CD8-positive, alpha-beta memory T cell (primary cell): Measurements from ENCODE around the gene SUPT4H1. TPM values are rescaled to one million over a fixed set of nuclear protein-coding genes. Genes with fewer than 3 reads are reported as not detected.
A peak's percentile ranks its signal among the peaks of the same experiment; 100 is the strongest.

Experiments used
- CTCF ChIA-PET: fragments of 350-600 bp; sonication (Branson Sonifier 250); formaldehyde crosslinking; loops from one replicate; lab custom pipeline; 2021; ENCODE audit warnings: antibody characterized with exemption; lab: Charles Lee
- POLR2A ChIA-PET: fragments of 350-600 bp; sonication (Branson Sonifier 250); formaldehyde crosslinking; loops from one replicate; lab custom pipeline; 2021; ENCODE audit warnings: antibody characterized with exemption; lab: Charles Lee
- DNase-seq, 5 donors: peaks; one replicate each; pipeline versions ENCODE4 v3.0.0 to v3.0.0-alpha.2; 2020 to 2022; ENCODE audit warnings: mixed read lengths in 1 of 5
- H3K27ac ChIP-seq: one replicate; pipeline ENCODE4 v1.7.0; 2013; ENCODE audit warnings: low read depth, mild to moderate bottlenecking, low read length, moderate library complexity
- H3K27me3 ChIP-seq: 2 replicates; pipeline ENCODE4 v1.7.0; 2013; ENCODE audit warnings: low read length, mild to moderate bottlenecking; ENCODE audit not compliant: insufficient read depth, poor library complexity, severe bottlenecking
- H3K36me3 ChIP-seq: 2 replicates; pipeline ENCODE4 v1.7.0; 2013; ENCODE audit warnings: mild to moderate bottlenecking, low read length, moderate library complexity; ENCODE audit not compliant: insufficient read depth
- H3K4me1 ChIP-seq: 2 replicates; pipeline ENCODE4 v1.7.0; 2013; ENCODE audit warnings: mild to moderate bottlenecking, low read length, moderate library complexity; ENCODE audit not compliant: insufficient read depth
- H3K4me3 ChIP-seq: 2 replicates; pipeline ENCODE4 v1.7.0; 2013; ENCODE audit warnings: mild to moderate bottlenecking, low read length
- H3K9me3 ChIP-seq: 2 replicates; pipeline ENCODE4 v1.7.0; 2013; ENCODE audit warnings: mild to moderate bottlenecking, low read length
- H3K27ac Mint-ChIP-seq, 8 donors: one replicate each; pipeline ENCODE4 v1.8.0; 2020 to 2021; ENCODE audit warnings: mixed read lengths in 8 of 8, mild to moderate bottlenecking in 6 of 8, inconsistent platforms in 3 of 8, moderate library complexity in 3 of 8
- H3K27me3 Mint-ChIP-seq, 2 donors: one replicate each; pipeline ENCODE4 v1.8.0; 2020 to 2021; ENCODE audit warnings: mixed read lengths in 2 of 2, mild to moderate bottlenecking in 1 of 2, moderate library complexity in 1 of 2
- H3K36me3 Mint-ChIP-seq, 3 donors: one replicate each; pipeline ENCODE4 v1.8.0; 2020 to 2021; ENCODE audit warnings: mixed read lengths in 3 of 3, inconsistent platforms in 1 of 3, mild to moderate bottlenecking in 1 of 3
- H3K4me1 Mint-ChIP-seq, 3 donors: one replicate each; pipeline ENCODE4 v1.8.0; 2020 to 2021; ENCODE audit warnings: mixed read lengths in 3 of 3, inconsistent platforms in 1 of 3, mild to moderate bottlenecking in 1 of 3
- H3K4me3 Mint-ChIP-seq, 7 donors: one replicate each; pipeline ENCODE4 v1.8.0; 2020 to 2021; ENCODE audit warnings: mixed read lengths in 7 of 7, mild to moderate bottlenecking in 6 of 7, moderate library complexity in 4 of 7, inconsistent platforms in 2 of 7
- H3K9me3 Mint-ChIP-seq, 5 donors: one replicate each; pipeline ENCODE4 v1.8.0; 2020 to 2022; ENCODE audit warnings: mixed read lengths in 5 of 5, mild to moderate bottlenecking in 3 of 5, moderate library complexity in 2 of 5, inconsistent platforms in 1 of 5
- polyA plus RNA-seq: library from polyadenylated mRNA; unstranded; fragments of 300-500 nt; fragmentation: Illumina TruSeq; gene quantifications from one replicate; pipeline ENCODE4 v1.2.3, GENCODE V29; 2021
- total RNA-seq, 2 experiments: library from RNA; stranded (reverse); gene quantifications; one replicate each; pipeline ENCODE4 v1.2.3, GENCODE V29; 2021

Gene SUPT4H1
- total and polyA plus RNA-seq, 3 experiments from 2014 or later: 97.5 to 149 (median 145) TPM

GRCh38 chr17:58312829-58313228, 39.2 kb downstream of the SUPT4H1 start:
- no peaks in the 10 kb centered on the region for H3K9me3 ChIP-seq
- H3K27me3 Mint-ChIP-seq: no peaks in the 10 kb centered on the region
- H3K4me1 ChIP-seq: peaks cover 8% of the 10 kb centered on the region
- ChIA-PET POLR2A (no interaction called here), CTCF (interaction anchor here (1.4 kb wide), 2 partner anchors 32 to 37 kb away, joined by 3 to 7 read pairs; no protein-coding TSS in a partner anchor)
- peaks cover 7 to 8% (median 7%) of the 10 kb centered on the region in 3 donors for H3K4me1 Mint-ChIP-seq
- H3K36me3 Mint-ChIP-seq: peaks cover 0 to 43% (median 4%) of the 10 kb centered on the region in 3 donors
- no peaks in the 10 kb centered on the region for H3K27me3 ChIP-seq
- no peak overlapping the region for H3K27ac ChIP-seq
- no peak overlapping the region for H3K4me3 Mint-ChIP-seq
- no peak overlapping the region for H3K4me3 ChIP-seq
- H3K9me3 Mint-ChIP-seq: no peaks in the 10 kb centered on the region
- H3K36me3 ChIP-seq: no peaks in the 10 kb centered on the region
- peak overlapping the region in 3 of 8 donors; percentile 18 to 33 (median 31) for H3K27ac Mint-ChIP-seq
- no peak for DNase-seq

DNA sequence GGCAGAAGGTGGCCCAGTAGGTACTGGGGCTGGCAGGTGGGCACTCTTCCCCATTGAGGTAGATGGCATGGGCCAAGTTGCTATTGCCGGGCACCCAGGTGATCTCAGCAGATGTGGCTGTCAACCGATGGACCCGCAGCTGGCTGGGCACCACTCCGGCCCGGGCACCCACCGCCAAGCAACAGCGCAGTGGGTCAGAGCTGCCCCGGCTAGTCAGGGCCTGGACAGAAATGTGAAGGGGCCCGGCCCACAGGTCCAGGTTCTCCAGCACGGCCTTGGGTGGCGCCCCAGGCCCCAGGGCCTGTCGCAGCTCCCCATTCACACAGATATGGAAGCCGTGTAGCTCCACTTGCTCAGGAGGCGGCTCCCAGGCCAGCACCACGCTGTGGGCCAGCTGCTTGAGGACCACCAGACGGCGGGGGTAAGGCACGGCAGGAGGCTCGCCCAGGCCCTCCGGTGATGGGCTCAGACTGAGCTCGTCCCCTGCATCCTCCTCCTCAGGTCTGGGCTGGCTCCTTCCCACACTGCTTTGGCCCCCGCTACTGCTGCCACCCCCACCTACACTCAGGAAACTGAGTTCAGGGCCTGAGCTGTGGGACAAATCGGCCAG, 39.9 kb downstream of the SUPT4H1 start:
- Mint-ChIP-seq H3K27ac (peak overlapping the region in 1 of 8 donors; percentile 1), H3K4me1 (peaks cover 0 to under 1% (median under 1%) of the 10 kb centered on the region in 3 donors), H3K4me3 (peak overlapping the region in 1 of 7 donors; percentile 62), H3K27me3 (no peaks in the 10 kb centered on the region), H3K36me3 (peaks cover 2 to 46% (median 6%) of the 10 kb centered on the region in 3 donors), H3K9me3 (no peaks in the 10 kb centered on the region)
- H3K27ac ChIP-seq: no peak overlapping the region
- H3K4me3 ChIP-seq: no peak overlapping the region
- POLR2A ChIA-PET: interaction anchor here (0.6 kb wide), 1 partner anchor 14 kb away, joined by 3 read pairs; no protein-coding TSS in a partner anchor
- peaks cover 4% of the 10 kb centered on the region for H3K36me3 ChIP-seq
- CTCF ChIA-PET: interaction anchor here (0.7 to 1.7 kb wide), 3 partner anchors 14 to 33 kb away, joined by 3 to 7 read pairs (median 3); no protein-coding TSS in a partner anchor
- no peaks in the 10 kb centered on the region for H3K27me3 ChIP-seq
- no peak for DNase-seq
- H3K4me1 ChIP-seq: peaks cover 1% of the 10 kb centered on the region
- H3K9me3 ChIP-seq: no peaks in the 10 kb centered on the region

- H3K4me3 ChIP-seq: no peak overlapping the region
- Mint-ChIP-seq H3K9me3 (no peaks in the 10 kb centered on the region), H3K27ac (peak overlapping the region in 2 of 8 donors; percentile 36 to 38), H3K27me3 (no peaks in the 10 kb centered on the region), H3K36me3 (peaks cover 5 to 49% (median 9%) of the 10 kb centered on the region in 3 donors), H3K4me3 (no peak overlapping the region), H3K4me1 (peaks cover 0 to 3% (median 0%) of the 10 kb centered on the region in 3 donors)
- H3K27me3 ChIP-seq: no peaks in the 10 kb centered on the region
- POLR2A ChIA-PET: interaction anchor here (0.6 kb wide), 1 partner anchor 14 kb away, joined by 3 read pairs; no protein-coding TSS in a partner anchor
- CTCF ChIA-PET: interaction anchor here (1.2 to 1.7 kb wide), 2 partner anchors 16 to 106 kb away, joined by 3 read pairs; partner anchors contain the start of gene RNF43
- DNase-seq: no peak
- peaks cover 7% of the 10 kb centered on the region for H3K36me3 ChIP-seq
- H3K27ac ChIP-seq: no peak overlapping the region
- no peaks in the 10 kb centered on the region for H3K9me3 ChIP-seq
- no peaks in the 10 kb centered on the region for H3K4me1 ChIP-seq
These were observed 40.5 kb downstream of the SUPT4H1 start for GRCh38 chr17:58311429-58311894.

DNA sequence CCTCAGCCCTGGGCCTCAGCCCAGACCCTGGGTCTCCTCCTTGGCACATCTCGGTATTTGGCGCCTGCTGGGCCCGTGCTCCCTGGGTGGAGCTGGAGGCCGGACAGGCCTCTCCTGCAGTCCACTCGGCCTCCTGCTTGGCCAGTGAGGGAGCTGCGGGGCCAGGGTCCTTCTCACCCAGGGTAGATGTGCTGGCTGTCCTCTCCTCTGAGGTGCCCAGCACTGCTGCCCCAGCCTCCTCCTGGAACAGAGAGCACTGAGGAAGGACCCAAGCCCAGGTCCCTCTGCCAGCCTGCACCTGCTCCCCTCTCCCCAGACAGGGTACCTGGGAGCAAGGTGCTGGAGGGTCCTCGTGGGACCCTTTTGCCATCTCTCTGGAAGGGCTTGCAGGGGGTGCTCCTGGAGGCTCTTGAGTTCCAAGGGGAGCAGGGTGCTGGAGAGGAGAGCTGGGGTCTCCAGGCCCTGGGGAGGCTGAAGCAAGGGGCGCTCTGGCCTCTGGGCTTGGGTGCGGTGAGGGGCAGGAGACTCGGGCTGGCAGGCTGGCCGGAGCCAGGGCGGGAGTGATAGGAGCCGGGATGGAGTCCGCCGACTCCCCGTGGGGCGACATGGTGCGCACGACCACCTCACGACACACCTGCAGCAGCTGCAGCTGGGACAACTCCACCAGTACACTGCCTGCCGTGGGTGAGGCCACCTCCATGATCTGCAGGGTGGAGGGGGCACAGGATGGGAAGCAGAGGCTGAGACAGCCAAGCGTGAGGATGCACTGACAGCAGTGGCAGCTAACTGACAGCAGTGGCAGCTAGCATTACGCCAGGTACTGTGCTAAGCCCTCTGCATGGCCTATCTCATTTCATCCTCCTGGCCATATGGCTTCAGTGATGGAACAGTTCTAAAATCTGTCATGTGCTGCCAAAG, 41.2 kb downstream of the SUPT4H1 start:
- H3K4me1 ChIP-seq: no peaks in the 10 kb centered on the region
- POLR2A ChIA-PET: no interaction called here

DNA sequence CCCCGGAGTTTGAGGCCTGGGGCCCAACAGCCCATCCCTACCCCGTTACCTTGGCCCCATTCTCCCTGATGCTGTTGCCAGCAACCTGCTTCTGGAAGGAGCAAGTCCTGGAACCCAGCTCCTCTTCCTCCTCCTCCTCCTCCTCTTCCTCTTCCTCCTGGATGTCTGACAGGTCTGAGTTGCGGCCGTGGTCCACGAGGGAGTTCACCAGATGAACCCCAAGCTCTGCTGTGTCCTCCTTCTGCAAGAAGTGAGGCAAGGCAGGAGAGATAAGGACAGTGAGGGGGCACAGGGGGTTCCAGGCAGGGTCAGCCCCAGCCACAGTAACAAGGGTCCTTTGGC, 42.1 kb downstream of the SUPT4H1 start:
- H3K27ac Mint-ChIP-seq: peak overlapping the region in 2 of 8 donors; percentile 58 to 60
- ChIA-PET CTCF (interaction anchor here (0.8 to 1.1 kb wide), 2 partner anchors 35 to 108 kb away, joined by 3 to 4 read pairs; partner anchors contain the start of gene RNF43), POLR2A (no interaction called here)

More for the DNA sequence above, 41.2 kb downstream of the SUPT4H1 start:
- Histone ChIP-seq H3K27me3 (no peaks in the 10 kb centered on the region), H3K4me3 (no peak overlapping the region), H3K36me3 (peaks cover 7% of the 10 kb centered on the region), H3K9me3 (no peaks in the 10 kb centered on the region), H3K27ac (no peak overlapping the region)
- Mint-ChIP-seq H3K27ac (peak overlapping the region in 1 of 8 donors; percentile 63), H3K4me1 (peaks cover 0 to 3% (median 0%) of the 10 kb centered on the region in 3 donors), H3K36me3 (peaks cover 5 to 47% (median 9%) of the 10 kb centered on the region in 3 donors), H3K27me3 (no peaks in the 10 kb centered on the region), H3K4me3 (no peak overlapping the region), H3K9me3 (no peaks in the 10 kb centered on the region)
- DNase-seq: peak in 1 of 5 donors; percentile 39
- CTCF ChIA-PET: interaction anchor here (1.1 to 1.7 kb wide), 3 partner anchors 17 to 107 kb away, joined by 3 read pairs; partner anchors contain the start of gene RNF43

GRCh38 chr17:58308985-58309917, 42.8 kb downstream of the SUPT4H1 start:
- CTCF ChIA-PET: interaction anchor here (0.8 to 1.5 kb wide), 4 partner anchors 29 to 179 kb away, joined by 3 to 4 read pairs (median 3); partner anchors contain the start of genes HSF5 and RNF43
- H3K4me1 Mint-ChIP-seq: peaks cover 2 to 5% (median 2%) of the 10 kb centered on the region in 3 donors

More for the DNA sequence above, 42.1 kb downstream of the SUPT4H1 start:
- H3K27me3 ChIP-seq: no peaks in the 10 kb centered on the region
- Mint-ChIP-seq H3K4me3 (no peak overlapping the region), H3K4me1 (peaks cover 0 to 3% (median 0%) of the 10 kb centered on the region in 3 donors), H3K9me3 (no peaks in the 10 kb centered on the region), H3K36me3 (peaks cover 5 to 41% (median 9%) of the 10 kb centered on the region in 3 donors), H3K27me3 (no peaks in the 10 kb centered on the region)
- peaks cover 7% of the 10 kb centered on the region for H3K36me3 ChIP-seq
- H3K27ac ChIP-seq: no peak overlapping the region
- DNase-seq: no peak
- no peaks in the 10 kb centered on the region for H3K4me1 ChIP-seq
- H3K9me3 ChIP-seq: no peaks in the 10 kb centered on the region
- H3K4me3 ChIP-seq: no peak overlapping the region

More at GRCh38 chr17:58308985-58309917, 42.8 kb downstream of the SUPT4H1 start:
- POLR2A ChIA-PET: interaction anchor here (0.5 kb wide), 1 partner anchor 37 kb away, joined by 4 read pairs; no protein-coding TSS in a partner anchor
- H3K27ac Mint-ChIP-seq: peak overlapping the region in 3 of 8 donors; percentile 46 to 78 (median 58)
- no peaks in the 10 kb centered on the region for H3K9me3 ChIP-seq
- H3K9me3 Mint-ChIP-seq: no peaks in the 10 kb centered on the region
- H3K36me3 ChIP-seq: peaks cover 7% of the 10 kb centered on the region
- no peak overlapping the region for H3K27ac ChIP-seq
- H3K27me3 Mint-ChIP-seq: no peaks in the 10 kb centered on the region
- no peak overlapping the region for H3K4me3 ChIP-seq
- no peak overlapping the region for H3K4me3 Mint-ChIP-seq
- H3K27me3 ChIP-seq: no peaks in the 10 kb centered on the region
- H3K36me3 Mint-ChIP-seq: peaks cover 6 to 36% (median 8%) of the 10 kb centered on the region in 3 donors
- H3K4me1 ChIP-seq: no peaks in the 10 kb centered on the region
- DNase-seq: peak in 1 of 5 donors; percentile 37
